Globus pallidus (tissue), 1 donor: ENCODE data around the gene SSBP2.

Source experiments
- DNase-seq: peaks from one replicate; pipeline ENCODE4 v3.0.0-alpha.2; 2015; ENCODE audit warnings: low spot score

Gene SSBP2

DNA sequence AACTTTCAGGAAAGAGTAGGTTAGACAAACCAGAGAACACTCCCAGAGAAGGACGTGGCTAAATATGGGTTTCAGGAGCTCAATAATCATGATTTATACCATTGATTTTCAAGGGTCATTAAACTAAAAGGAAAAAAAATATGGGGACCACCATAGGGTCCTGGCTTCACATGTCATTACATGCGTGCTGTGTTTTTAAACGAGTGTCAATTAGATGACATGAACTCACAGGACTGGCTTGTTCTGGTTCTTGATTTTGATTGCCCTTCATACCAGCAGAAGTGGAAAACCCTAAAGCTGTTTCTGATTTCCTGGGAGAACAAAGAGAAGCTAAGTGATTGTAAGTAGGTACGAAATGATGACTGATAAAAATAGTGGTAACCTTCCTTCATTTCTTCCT, 362.7 kb downstream of the SSBP2 start:
- no peak for DNase-seq

DNA sequence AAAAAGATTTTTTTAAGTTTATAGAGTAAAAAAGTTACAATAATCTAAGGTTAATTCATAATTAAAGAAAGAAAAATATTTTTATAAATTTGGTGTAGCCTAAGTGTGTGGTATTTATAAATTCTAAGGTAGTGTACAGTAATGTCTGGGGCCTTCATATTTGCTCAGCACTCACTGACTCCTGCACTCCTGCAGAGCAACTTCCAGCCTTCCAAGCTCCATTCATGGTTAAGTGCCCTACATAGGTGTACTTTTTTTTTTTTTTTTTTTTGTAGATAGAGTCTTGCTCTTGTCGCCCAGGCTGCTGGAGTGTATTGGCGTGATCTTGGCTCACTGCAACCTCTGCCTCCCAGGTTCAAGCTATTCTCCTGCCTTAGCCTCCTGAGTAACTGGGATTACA, 367.0 kb downstream of the SSBP2 start:
- no peak for DNase-seq

DNA sequence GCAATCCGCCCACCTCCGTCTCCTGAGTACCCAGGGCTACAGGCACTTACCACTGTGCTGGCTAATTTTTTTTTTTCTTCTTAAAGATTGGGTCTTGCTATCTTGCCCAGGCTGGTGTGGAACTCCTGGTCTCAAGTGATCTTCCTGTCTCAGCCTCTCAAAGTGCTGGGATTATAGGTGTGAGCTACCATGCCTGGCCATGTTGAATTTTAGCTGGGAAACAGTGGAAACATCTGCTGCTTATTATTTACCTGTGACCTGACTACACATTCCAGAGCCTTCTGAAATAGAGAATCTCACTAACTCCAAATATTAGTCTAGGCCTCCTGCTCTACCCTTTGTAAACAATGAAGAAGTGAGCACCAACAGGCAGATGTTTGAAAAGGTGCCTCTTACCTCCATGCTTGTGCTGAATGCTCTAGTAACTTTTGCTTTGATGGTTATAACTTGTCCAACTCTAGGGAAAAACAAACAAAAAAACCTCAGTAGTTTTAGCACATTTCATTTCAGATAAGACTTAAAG, 379.5 kb downstream of the SSBP2 start:
- DNase-seq = no peak

DNA sequence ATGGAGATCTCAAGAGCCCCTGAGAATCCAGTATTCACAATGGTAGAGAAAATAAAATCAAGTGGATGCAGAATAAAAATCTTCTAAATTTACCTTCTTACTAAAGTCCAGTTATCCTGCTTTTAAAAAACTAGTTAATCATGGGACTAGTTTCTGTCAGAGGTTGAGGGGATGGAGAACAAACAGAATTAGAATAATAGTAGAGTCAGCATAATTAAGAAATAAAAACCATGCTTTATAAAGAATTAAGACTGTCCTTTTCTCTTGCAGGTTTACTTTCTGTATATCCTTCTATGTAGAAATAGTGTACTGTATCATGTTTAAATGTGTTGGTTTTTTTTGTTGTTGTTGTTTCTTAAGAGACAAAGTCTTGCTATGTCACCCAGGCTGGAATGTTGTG, 380.0 kb downstream of the SSBP2 start:
- no peak for DNase-seq

DNA sequence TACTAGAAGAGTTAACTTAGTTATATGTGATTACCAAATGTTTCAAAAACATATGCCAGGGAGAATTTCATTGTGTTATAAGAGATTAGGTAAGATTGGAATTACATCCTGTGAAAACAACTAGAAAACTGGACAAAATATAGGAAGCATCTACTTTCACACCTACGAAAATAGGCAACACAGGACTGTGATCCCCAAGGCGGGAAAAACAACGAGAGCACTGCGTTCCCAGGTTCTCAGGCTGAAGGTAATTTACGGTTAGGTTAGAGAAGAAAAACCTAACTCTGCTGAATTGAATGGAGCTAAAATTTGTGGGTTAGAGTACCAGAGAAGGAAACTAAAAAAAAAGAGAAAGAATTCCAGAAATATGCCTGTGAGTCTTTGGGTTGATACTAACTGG, 385.4 kb downstream of the SSBP2 start:
- DNase-seq = no peak

DNA sequence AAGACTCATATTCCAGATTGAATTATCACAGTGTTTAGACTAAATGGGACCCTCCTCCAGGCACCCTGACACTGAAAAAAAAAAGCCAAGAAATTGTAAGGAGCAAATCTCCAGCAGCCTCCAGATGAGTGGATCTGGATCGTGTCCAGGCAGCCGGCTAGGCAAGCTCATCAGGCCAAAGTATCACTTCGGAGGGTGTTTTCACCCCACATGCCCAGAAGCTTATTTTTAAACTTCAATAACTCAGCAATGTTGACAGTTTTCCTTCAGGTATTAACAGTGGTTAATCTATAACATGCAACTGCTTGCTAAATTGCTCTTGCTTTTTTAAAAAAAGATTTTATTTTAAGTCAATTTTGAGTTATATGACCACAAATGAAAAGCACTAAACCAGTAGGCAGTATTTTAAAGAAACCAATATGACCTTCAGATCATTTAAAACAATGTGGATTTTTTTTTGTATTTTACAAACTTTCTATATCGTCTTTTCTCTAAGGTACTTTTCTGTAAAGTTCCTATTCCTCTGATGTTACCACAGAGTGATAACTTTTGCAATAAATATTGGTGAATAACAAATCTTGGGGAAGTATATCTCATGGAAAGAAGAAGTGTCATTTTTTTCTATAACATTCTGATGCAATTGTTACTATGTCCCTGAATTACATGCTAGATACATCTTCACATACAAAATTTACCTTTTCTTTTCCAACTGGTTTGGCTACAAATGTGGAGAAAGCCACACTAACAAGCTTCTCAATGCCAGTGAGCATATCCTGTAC, 387.6 kb downstream of the SSBP2 start:
- DNase-seq = no peak
